HFF-Myc (cell line): Measurements from ENCODE around the gene GSDME.

Experiments
- DNase-seq: peaks from one replicate; pipeline ENCODE4 v3.0.0-alpha.2; 2011; ENCODE audit warnings: low read depth; ENCODE audit errors: extremely low read depth
- H3K4me3 ChIP-seq: replicated peaks from 2 replicates; pipeline ENCODE4 v1.5.1; 2011; ENCODE audit warnings: low read depth, mild to moderate bottlenecking, control low read depth, low read length
- TF ChIP-seq, protein P1 (sequence below): IDR thresholded peaks from 2 replicates; pipeline ENCODE4 v1.5.1; 2012; ENCODE audit warnings: mild to moderate bottlenecking, low read depth, low read length, control low read depth; ENCODE audit errors: missing control alignments

Gene GSDME

GRCh38 chr7:24757353-24758275 lies at the start of gene GSDME:
GSDME (minus strand) TSS chr7:24757464; CDS start chr7:24749774, 7,690 bp downstream.
- TF ChIP-seq, protein P1, sequence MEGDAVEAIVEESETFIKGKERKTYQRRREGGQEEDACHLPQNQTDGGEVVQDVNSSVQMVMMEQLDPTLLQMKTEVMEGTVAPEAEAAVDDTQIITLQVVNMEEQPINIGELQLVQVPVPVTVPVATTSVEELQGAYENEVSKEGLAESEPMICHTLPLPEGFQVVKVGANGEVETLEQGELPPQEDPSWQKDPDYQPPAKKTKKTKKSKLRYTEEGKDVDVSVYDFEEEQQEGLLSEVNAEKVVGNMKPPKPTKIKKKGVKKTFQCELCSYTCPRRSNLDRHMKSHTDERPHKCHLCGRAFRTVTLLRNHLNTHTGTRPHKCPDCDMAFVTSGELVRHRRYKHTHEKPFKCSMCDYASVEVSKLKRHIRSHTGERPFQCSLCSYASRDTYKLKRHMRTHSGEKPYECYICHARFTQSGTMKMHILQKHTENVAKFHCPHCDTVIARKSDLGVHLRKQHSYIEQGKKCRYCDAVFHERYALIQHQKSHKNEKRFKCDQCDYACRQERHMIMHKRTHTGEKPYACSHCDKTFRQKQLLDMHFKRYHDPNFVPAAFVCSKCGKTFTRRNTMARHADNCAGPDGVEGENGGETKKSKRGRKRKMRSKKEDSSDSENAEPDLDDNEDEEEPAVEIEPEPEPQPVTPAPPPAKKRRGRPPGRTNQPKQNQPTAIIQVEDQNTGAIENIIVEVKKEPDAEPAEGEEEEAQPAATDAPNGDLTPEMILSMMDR: no peak
- H3K4me3 ChIP-seq: peak within 1 kb of the TSS; percentile 54
- no peak for DNase-seq

GRCh38 chr7:24802300-24802699 lies 45.0 kb upstream of the GSDME start:
- no peak overlapping the region for H3K4me3 ChIP-seq
- TF ChIP-seq, protein P1: no peak
- no peak for DNase-seq

GRCh38 chr7:24801883-24802282 lies 44.6 kb upstream of the GSDME start:
- TF ChIP-seq, protein P1: no peak
- DNase-seq: no peak
- no peak overlapping the region for H3K4me3 ChIP-seq

DNA sequence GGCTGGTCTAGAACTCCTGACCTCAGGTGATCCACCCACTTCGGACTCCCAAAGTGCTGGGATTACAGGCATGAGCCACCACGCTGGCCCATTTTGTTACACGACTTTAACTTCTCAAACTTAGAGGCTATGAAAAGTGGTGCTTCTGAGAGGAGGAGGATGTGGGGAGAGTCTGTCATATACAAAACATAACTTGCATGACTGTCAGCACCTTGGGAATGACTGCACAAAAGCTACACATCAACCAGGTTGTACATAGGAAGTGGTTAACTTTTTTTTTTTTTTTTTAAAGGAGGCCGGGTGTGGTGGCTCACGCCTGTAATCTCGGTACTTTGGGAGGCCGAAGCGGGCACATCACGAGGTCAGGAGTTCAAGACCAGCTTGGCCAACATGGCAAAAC lies 43.4 kb upstream of the GSDME start:
- no peak for DNase-seq
- TF ChIP-seq, protein P1: no peak

GRCh38 chr7:24800073-24800472 lies 42.8 kb upstream of the GSDME start:
- H3K4me3 ChIP-seq: no peak overlapping the region
- DNase-seq: no peak
- TF ChIP-seq, protein P1: no peak

More for the DNA sequence above, 43.4 kb upstream of the GSDME start:
- no peak overlapping the region for H3K4me3 ChIP-seq

- TF ChIP-seq, protein P1: no peak
- no peak for DNase-seq
- no peak overlapping the region for H3K4me3 ChIP-seq
Observed at GRCh38 chr7:24799506-24799905, 42.2 kb upstream of the GSDME start.
